ENCODE results near the gene SEMA7A. TPM values are rescaled to one million over a fixed set of nuclear protein-coding genes. Genes with fewer than 3 reads are reported as not detected.
A peak's percentile ranks its signal among the peaks of the same experiment; 100 is the strongest.

Gene SEMA7A
- total RNA-seq, 6 experiments from 2014 or later: 115 to 196 (median 129) TPM

DNA sequence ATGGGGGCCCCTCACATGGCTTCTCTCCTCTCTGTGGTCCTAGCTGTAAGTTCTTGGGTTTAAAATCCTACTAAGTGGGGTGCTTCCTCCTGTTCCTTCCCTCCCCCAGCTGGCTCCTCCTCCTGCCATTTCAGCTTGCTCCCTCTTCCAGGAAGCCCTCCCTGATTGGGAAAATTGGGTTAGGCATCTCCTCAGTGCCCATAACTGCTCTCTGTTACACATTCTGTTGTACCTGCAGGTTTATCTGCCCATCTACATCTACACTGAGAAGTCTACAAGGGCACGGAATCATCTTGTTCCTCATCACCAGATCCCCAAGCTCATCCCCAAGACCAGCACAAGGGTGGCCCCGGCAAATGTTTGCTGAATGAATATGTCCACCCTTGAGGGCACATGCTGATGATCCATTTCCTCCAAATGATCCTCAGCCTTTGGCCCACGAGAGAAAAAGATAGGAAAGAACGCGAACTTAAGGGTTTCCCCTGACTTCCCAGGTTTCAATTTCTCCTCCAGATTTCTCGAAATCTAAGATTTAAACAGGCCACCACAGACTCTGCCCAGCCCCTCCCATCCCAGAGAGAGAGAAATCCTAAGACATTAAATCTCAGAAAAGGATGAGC is 3.9 kb downstream of the SEMA7A start:
- H3K4me3 Mint-ChIP-seq: peak overlapping the region; percentile 96
- peak overlapping the region; percentile 87 for H3K27ac Mint-ChIP-seq
- peaks cover 29% of the 10 kb centered on the region for H3K36me3 Mint-ChIP-seq (ENCODE audit: low read depth)
- H3K27me3 Mint-ChIP-seq (ENCODE audit: insufficient read depth): peaks cover 2% of the 10 kb centered on the region; the same call in 1 of the 2 replicates
- TF ChIP-seq, protein P1, sequence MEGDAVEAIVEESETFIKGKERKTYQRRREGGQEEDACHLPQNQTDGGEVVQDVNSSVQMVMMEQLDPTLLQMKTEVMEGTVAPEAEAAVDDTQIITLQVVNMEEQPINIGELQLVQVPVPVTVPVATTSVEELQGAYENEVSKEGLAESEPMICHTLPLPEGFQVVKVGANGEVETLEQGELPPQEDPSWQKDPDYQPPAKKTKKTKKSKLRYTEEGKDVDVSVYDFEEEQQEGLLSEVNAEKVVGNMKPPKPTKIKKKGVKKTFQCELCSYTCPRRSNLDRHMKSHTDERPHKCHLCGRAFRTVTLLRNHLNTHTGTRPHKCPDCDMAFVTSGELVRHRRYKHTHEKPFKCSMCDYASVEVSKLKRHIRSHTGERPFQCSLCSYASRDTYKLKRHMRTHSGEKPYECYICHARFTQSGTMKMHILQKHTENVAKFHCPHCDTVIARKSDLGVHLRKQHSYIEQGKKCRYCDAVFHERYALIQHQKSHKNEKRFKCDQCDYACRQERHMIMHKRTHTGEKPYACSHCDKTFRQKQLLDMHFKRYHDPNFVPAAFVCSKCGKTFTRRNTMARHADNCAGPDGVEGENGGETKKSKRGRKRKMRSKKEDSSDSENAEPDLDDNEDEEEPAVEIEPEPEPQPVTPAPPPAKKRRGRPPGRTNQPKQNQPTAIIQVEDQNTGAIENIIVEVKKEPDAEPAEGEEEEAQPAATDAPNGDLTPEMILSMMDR (IDR thresholded peaks at IDR 0.05): no peak
- no peaks in the 10 kb centered on the region for H3K9me3 Mint-ChIP-seq
- no peak for DNase-seq
- peaks cover 82% of the 10 kb centered on the region for H3K4me1 Mint-ChIP-seq (ENCODE audit: low read depth)

DNA sequence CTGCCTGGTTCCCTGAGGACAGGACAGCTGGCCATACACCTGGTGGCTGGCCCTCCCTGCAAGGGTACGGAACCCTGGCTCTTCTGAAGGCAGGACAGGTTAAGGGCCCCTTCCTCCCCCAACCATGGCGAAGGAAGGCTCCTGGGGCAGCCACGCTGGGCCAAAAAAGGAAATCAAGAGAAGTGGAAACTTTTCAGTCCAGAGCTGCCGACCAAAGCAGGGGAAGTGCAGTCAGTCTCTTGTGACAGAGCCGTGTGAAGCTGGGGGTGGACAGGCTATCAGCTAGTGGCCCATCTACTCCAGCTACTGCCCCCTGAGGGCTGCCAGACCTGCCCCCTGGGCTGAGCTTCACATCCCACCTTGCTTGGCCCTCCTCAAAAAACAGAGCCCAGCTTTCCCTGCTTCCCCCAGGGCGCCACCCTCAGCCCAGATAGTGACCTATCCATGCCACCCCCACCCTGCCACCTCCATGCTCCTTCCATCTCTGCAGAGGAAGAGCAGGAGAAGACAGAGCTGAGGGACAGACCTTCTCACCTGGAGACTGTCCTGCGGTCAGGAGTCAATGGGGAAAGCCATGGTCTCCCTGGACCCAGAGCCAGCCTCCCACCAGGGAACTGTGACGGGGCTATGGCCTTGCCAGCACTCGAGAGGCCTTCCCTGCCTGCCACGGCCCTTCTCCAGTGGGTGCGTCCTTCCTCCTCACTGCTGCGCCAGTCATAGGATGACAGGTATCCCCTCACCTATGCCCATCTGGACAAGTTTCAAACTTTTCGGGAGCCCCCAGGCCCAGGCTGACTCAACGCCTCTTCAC is 4.6 kb downstream of the SEMA7A start:
- H3K4me3 Mint-ChIP-seq: peak overlapping the region; percentile 96
- no peak for DNase-seq
- peaks cover 2% of the 10 kb centered on the region; the same call in 1 of the 2 replicates for H3K27me3 Mint-ChIP-seq (ENCODE audit: insufficient read depth)
- peaks cover 31% of the 10 kb centered on the region for H3K36me3 Mint-ChIP-seq (ENCODE audit: low read depth)
- peaks cover 82% of the 10 kb centered on the region for H3K4me1 Mint-ChIP-seq (ENCODE audit: low read depth)
- peak overlapping the region; percentile 87 for H3K27ac Mint-ChIP-seq
- H3K9me3 Mint-ChIP-seq: no peaks in the 10 kb centered on the region
- TF ChIP-seq, protein P1 (IDR thresholded peaks at IDR 0.05): no peak

- Mint-ChIP-seq H3K4me1 (ENCODE audit: low read depth) (peaks cover 87% of the 10 kb centered on the region), H3K27me3 (ENCODE audit: insufficient read depth) (peaks cover 2% of the 10 kb centered on the region; the same call in 1 of the 2 replicates), H3K27ac (peak overlapping the region; percentile 87), H3K36me3 (ENCODE audit: low read depth) (peaks cover 31% of the 10 kb centered on the region), H3K9me3 (no peaks in the 10 kb centered on the region), H3K4me3 (peak overlapping the region; percentile 42; the same call in 1 of the 2 replicates)
- DNase-seq: no peak
- TF ChIP-seq, protein P1 (IDR thresholded peaks at IDR 0.05): no peak
Observed at GRCh38 chr15:74428442-74428787, 5.3 kb downstream of the SEMA7A start.

GRCh38 chr15:74427607-74428441 is 5.9 kb downstream of the SEMA7A start:
- no peak overlapping the region for H3K4me3 Mint-ChIP-seq
- TF ChIP-seq, protein P1 (IDR thresholded peaks at IDR 0.05): no peak
- DNase-seq: no peak
- H3K4me1 Mint-ChIP-seq (ENCODE audit: low read depth): peaks cover 93% of the 10 kb centered on the region
- H3K36me3 Mint-ChIP-seq (ENCODE audit: low read depth): peaks cover 31% of the 10 kb centered on the region
- H3K27me3 Mint-ChIP-seq (ENCODE audit: insufficient read depth): peaks cover 2% of the 10 kb centered on the region; the same call in 1 of the 2 replicates
- H3K9me3 Mint-ChIP-seq: no peaks in the 10 kb centered on the region
- H3K27ac Mint-ChIP-seq: peak overlapping the region; percentile 87

Measured in HFFc6 (cell line).